Measurements from ENCODE around the gene CHCHD3.

Gene CHCHD3

DNA sequence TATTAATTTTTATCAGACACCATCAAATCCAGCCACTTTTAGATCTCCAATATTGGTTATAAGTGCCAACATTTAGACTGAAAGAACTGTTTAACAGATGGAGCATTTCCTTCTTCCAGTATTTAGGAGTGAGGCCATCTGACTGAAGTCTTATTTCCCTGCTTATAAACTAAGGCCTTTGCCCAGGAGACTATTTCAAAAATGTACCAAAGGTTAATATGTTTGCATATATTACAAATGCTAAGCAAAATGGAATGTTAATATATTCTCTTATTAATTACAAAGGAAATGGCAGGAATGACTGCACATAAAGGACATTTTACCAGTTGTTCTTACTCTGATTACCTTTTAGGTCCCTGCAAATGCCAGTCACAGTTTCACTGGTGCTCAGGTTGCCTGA, 266.8 kb downstream of the CHCHD3 start:
- H3K27me3 ChIP-seq: no peaks in the 10 kb centered on the region
- TF ChIP-seq, protein P1, sequence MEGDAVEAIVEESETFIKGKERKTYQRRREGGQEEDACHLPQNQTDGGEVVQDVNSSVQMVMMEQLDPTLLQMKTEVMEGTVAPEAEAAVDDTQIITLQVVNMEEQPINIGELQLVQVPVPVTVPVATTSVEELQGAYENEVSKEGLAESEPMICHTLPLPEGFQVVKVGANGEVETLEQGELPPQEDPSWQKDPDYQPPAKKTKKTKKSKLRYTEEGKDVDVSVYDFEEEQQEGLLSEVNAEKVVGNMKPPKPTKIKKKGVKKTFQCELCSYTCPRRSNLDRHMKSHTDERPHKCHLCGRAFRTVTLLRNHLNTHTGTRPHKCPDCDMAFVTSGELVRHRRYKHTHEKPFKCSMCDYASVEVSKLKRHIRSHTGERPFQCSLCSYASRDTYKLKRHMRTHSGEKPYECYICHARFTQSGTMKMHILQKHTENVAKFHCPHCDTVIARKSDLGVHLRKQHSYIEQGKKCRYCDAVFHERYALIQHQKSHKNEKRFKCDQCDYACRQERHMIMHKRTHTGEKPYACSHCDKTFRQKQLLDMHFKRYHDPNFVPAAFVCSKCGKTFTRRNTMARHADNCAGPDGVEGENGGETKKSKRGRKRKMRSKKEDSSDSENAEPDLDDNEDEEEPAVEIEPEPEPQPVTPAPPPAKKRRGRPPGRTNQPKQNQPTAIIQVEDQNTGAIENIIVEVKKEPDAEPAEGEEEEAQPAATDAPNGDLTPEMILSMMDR (IDR thresholded peaks at IDR 0.05): no peak
- no peak overlapping the region for H3K4me3 ChIP-seq
- intact Hi-C loops (cut with DNase I; ENCODE audit: low total_unique reads): no loop called here
- H3K9me3 ChIP-seq: no peaks in the 10 kb centered on the region
- no peaks in the 10 kb centered on the region for H3K36me3 ChIP-seq
- DNase-seq: no peak
- H3K27ac ChIP-seq: no peak overlapping the region
- H3K4me1 ChIP-seq: peaks cover 0 to 21% (median 8%) of the 10 kb centered on the region in 4 donors

DNA sequence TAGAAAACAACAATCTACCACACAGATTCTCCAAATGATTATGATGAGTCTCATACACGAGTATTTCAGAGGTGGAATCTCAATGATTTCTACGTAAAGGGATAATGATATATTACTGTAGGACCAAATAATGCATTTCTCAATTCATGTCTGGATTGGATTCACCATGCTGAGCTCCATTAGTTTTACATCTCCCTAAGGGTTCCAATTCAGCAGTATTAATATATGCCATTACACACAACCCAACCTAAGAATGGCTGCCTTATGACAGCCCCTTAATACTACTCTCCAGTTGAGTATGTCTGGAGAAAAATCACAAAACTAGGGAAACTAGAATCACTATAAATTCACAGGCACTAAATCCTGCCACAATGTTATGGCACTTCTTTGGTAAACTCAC, 271.3 kb downstream of the CHCHD3 start:
- intact Hi-C loops (cut with DNase I; ENCODE audit: low total_unique reads): no loop called here
- Histone ChIP-seq H3K9me3 (no peaks in the 10 kb centered on the region), H3K4me3 (no peak overlapping the region), H3K4me1 (peaks cover 0 to 10% (median 2%) of the 10 kb centered on the region in 4 donors), H3K27me3 (no peaks in the 10 kb centered on the region), H3K27ac (no peak overlapping the region), H3K36me3 (no peaks in the 10 kb centered on the region)
- TF ChIP-seq, protein P1 (IDR thresholded peaks at IDR 0.05): no peak
- no peak for DNase-seq

DNA sequence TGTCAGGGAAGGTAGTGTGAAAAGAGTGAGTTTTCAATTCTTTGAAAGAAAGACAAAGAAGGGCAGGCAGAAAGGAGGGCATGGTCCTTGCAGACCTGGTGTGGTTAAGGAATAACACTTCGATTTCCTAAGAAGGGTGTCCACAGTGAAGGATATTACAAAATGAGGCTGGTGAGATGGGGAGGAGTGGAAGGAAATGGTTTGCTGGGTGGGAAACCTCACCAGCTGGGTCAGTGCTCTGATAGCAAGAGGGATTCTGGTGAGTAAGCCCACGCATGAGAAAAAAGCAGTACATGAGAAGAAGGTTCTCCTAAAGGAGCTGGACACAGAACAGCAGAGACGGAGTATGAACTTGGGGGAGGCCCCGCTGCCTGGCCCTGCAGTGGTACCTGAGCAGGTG, 275.1 kb downstream of the CHCHD3 start:
- DNase-seq: no peak
- Histone ChIP-seq H3K4me3 (no peak overlapping the region), H3K27ac (no peak overlapping the region), H3K4me1 (no peaks in the 10 kb centered on the region), H3K36me3 (no peaks in the 10 kb centered on the region), H3K27me3 (no peaks in the 10 kb centered on the region), H3K9me3 (no peaks in the 10 kb centered on the region)
- intact Hi-C loops (cut with DNase I; ENCODE audit: low total_unique reads): no loop called here
- TF ChIP-seq, protein P1 (IDR thresholded peaks at IDR 0.05): no peak

DNA sequence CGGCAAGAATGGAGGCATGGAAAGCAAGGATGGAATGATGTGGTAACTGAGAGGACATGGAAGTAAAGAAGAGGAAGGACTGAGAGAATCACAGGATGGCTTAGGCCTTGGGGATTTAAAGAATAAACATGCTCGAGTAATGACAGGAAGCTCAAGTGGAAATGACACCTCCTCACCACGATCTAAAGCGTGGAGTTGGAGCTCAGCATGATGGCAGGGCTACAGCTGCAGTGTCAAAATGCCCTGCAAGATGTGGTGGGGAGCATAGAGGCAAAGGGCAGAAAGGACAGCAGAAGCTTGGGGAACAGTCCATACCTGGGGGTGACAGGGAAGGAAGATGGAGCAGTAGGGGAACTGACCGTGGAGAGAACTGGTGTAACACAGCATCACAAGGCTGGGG, 276.1 kb downstream of the CHCHD3 start:
- H3K27me3 ChIP-seq: no peaks in the 10 kb centered on the region
- no peak for DNase-seq
- H3K4me3 ChIP-seq: no peak overlapping the region
- no peak overlapping the region for H3K27ac ChIP-seq
- no peaks in the 10 kb centered on the region for H3K9me3 ChIP-seq
- intact Hi-C loops (cut with DNase I; ENCODE audit: low total_unique reads): no loop called here
- no peaks in the 10 kb centered on the region for H3K36me3 ChIP-seq
- H3K4me1 ChIP-seq: no peaks in the 10 kb centered on the region
- TF ChIP-seq, protein P1 (IDR thresholded peaks at IDR 0.05): no peak

DNA sequence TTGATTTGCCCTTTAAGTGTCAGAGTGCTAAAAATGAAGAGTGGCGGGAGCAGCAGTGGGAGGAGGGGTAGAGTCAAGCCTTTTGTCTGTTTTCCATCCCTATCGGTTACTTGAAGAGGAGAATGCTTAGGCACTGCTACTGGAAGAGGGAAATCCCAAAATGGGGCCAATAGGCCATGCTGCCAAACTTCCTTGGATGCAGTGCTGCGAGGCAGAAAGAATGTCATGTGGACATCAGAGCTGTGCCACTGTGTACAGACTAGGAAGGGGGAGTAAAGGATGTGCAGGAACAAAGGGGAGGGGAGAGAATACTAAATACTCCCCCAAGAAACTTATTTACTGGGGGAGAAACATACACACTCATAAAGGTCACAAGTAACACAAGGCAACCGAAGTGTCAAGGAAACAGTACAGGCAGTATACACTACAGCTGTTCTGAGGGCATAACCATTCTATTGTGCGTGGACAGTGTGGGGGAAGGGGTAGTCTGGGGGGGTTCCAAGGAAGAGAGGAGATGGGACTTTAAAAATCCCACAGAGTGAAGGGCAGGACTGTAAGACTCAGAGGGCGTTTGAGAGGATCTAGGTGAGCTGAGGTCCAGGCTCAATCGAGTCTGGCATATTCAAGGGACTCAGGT, 276.9 kb downstream of the CHCHD3 start:
- Histone ChIP-seq H3K27ac (no peak overlapping the region), H3K4me1 (no peaks in the 10 kb centered on the region), H3K36me3 (no peaks in the 10 kb centered on the region), H3K9me3 (no peaks in the 10 kb centered on the region), H3K4me3 (no peak overlapping the region), H3K27me3 (no peaks in the 10 kb centered on the region)
- no peak for DNase-seq
- TF ChIP-seq, protein P1 (IDR thresholded peaks at IDR 0.05): no peak
- intact Hi-C loops (cut with DNase I; ENCODE audit: low total_unique reads): no loop called here

DNA sequence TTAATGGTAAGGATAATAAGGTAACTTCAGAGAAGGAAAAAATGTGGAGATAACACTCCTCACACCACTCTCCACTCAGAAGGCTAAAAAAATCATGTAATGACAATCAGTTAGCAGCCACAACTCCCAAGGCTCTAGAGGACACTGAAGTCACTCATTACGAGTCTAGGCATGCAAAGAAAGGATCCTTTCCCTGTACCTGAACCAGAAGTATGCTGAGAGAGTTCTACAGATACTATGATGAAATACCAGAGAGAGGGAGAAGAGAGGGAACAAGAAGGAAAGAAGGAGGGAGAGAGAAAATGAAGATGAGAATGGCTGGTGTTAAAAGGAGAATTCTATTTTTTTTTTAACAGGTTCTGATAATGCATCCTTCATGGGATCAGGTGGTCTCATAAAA, 281.4 kb downstream of the CHCHD3 start:
- Histone ChIP-seq H3K4me3 (no peak overlapping the region), H3K27me3 (no peaks in the 10 kb centered on the region), H3K9me3 (no peaks in the 10 kb centered on the region), H3K4me1 (no peaks in the 10 kb centered on the region), H3K36me3 (peaks cover 6 to 9% (median 8%) of the 10 kb centered on the region in 3 donors), H3K27ac (no peak overlapping the region)
- TF ChIP-seq, protein P1 (IDR thresholded peaks at IDR 0.05): no peak
- intact Hi-C loops (cut with DNase I; ENCODE audit: low total_unique reads): no loop called here
- no peak for DNase-seq
